HepG2 (cell line): ENCODE results near the gene DLX1.

Experiments
- AHDC1 ChIP-seq: sonication (generic); formaldehyde crosslinking; IDR thresholded peaks from 2 replicates; pipeline ENCODE4 v1.5.1; 2020; ENCODE audit warnings: mild to moderate bottlenecking, missing genetic modification reagents, borderline replicate concordance
- ATF2 ChIP-seq: sonication (generic); formaldehyde crosslinking; IDR thresholded peaks from 2 replicates; pipeline ENCODE4 v1.4.0; 2020; ENCODE audit warnings: missing genetic modification reagents
- BHLHE40 ChIP-seq: IDR thresholded peaks from 2 replicates; pipeline ENCODE4 v1.6.1; 2011; ENCODE audit warnings: low read length, improper control_type of control experiment
- DNMT1 ChIP-seq: sonication (generic); formaldehyde crosslinking; IDR thresholded peaks from 2 replicates; pipeline ENCODE4 v1.5.1; 2020; ENCODE audit warnings: mild to moderate bottlenecking, missing genetic modification reagents
- EZH2 ChIP-seq: conservative IDR thresholded peaks from 2 replicates; pipeline ENCODE4 v1.6.1; 2012; ENCODE audit warnings: mild to moderate bottlenecking, low read depth, low read length, moderate library complexity
- GLMP ChIP-seq: sonication (generic); formaldehyde crosslinking; IDR thresholded peaks from 2 replicates; pipeline ENCODE4 v1.9.0; 2021; ENCODE audit warnings: missing genetic modification reagents, mild to moderate bottlenecking, borderline replicate concordance
- GMEB2 ChIP-seq: IDR thresholded peaks from 2 replicates; pipeline ENCODE4 v1.6.1; 2016; ENCODE audit warnings: missing biosample characterization, missing genetic modification reagents, low read depth
- POLR2A ChIP-seq, 2 experiments: IDR thresholded peaks; 2 replicates each; pipeline ENCODE4 v1.6.1; 2011; ENCODE audit warnings: low read depth in 2 of 2, low read length in 2 of 2, mild to moderate bottlenecking in 1 of 2, moderate library complexity in 1 of 2; ENCODE audit not compliant: insufficient read depth in 1 of 2
- SRSF1 ChIP-seq: fragments of 200-400 bp; formaldehyde crosslinking; optimal IDR thresholded peaks from 2 replicates; pipeline ENCODE3; 2017; ENCODE audit warnings: mild to moderate bottlenecking, low read depth, low read length, moderate library complexity
- ZMAT5 ChIP-seq: sonication (generic); formaldehyde crosslinking; IDR thresholded peaks from 2 replicates; pipeline ENCODE4 v1.5.0; 2020; ENCODE audit warnings: mild to moderate bottlenecking, low read depth, missing genetic modification reagents, borderline replicate concordance
- ZNF20 ChIP-seq: sonication (generic); formaldehyde crosslinking; IDR thresholded peaks from 2 replicates; pipeline ENCODE4 v1.4.0; 2020; ENCODE audit warnings: mild to moderate bottlenecking, moderate library complexity, missing genetic modification reagents

GRCh38 chr2:172101821-172102390 lies 16.6 kb downstream of the DLX1 start:
- TF ChIP-seq ZNF20: no peak
- no peak for TF ChIP-seq GLMP (CRISPR knock-in tag)
- no peak for TF ChIP-seq GMEB2
- no peak for TF ChIP-seq POLR2A (IDR thresholded peaks at IDR 0.05; ENCODE audit: insufficient read depth in 1 of 2, low read depth in 2 of 2, low read length in 2 of 2)
- no peak for TF ChIP-seq EZH2
- no peak for TF ChIP-seq AHDC1 (CRISPR knock-in tag)
- TF ChIP-seq ATF2 (CRISPR knock-in tag): no peak
- TF ChIP-seq BHLHE40: no peak
- TF ChIP-seq SRSF1: no peak
- no peak for TF ChIP-seq DNMT1 (CRISPR knock-in tag)
- no peak for TF ChIP-seq ZMAT5 (CRISPR knock-in tag)
